Muscle of leg (tissue), 11 donors: ENCODE measurements around the gene RPS24. TPM values are rescaled to one million over a fixed set of nuclear protein-coding genes. Genes with fewer than 3 reads are reported as not detected.
"Not testable (repeated sequence)": the region's sequence is repeated elsewhere in the genome, so short reads cannot be mapped to it uniquely, and the experiment has no call there.

Experiments
- DNase-seq: peaks from one replicate; pipeline ENCODE4 v3.0.0; 2013
- H3K27ac ChIP-seq: one replicate; pipeline ENCODE4 v1.5.1; 2013; ENCODE audit warnings: mild to moderate bottlenecking, low read length, control low read depth
- H3K27me3 ChIP-seq: one replicate; pipeline ENCODE4 v1.6.1; 2013; ENCODE audit warnings: low read length; ENCODE audit not compliant: control insufficient read depth, insufficient read depth
- H3K36me3 ChIP-seq: one replicate; pipeline ENCODE4 v1.6.1; 2013; ENCODE audit warnings: low read length; ENCODE audit not compliant: control insufficient read depth, insufficient read depth
- H3K4me1 ChIP-seq: one replicate; pipeline ENCODE4 v1.6.1; 2013; ENCODE audit warnings: low read length; ENCODE audit not compliant: control insufficient read depth, insufficient read depth
- H3K4me3 ChIP-seq: one replicate; pipeline ENCODE4 v1.5.1; 2013; ENCODE audit warnings: low read length, control low read depth
- H3K9me3 ChIP-seq: replicated peaks from 2 replicates; pipeline ENCODE4 v1.6.1; 2013; ENCODE audit warnings: low read depth, low read length; ENCODE audit not compliant: control insufficient read depth
- WGBS: methylation state at CpG from one replicate; pipeline ENCODE4 v1.1.5; 2013; ENCODE audit warnings: missing lambda C conversion rate; ENCODE audit not compliant: insufficient coverage; 5-methylcytosine and 5-hydroxymethylcytosine counted together
- polyA plus RNA-seq, 8 donors: library from polyadenylated mRNA; unstranded; fragments of 120-200 nt; gene quantifications; one replicate each; pipeline versions ENCODE4 v1.2.1 to v1.2.3, GENCODE V29; 2013; ENCODE audit warnings: inconsistent platforms in 1 of 8, low replicate concordance in 1 of 8; ENCODE audit not compliant: insufficient read length in 8 of 8, insufficient read depth in 1 of 8
- total RNA-seq: library from RNA; stranded (reverse); fragments of 120-200 nt; gene quantifications from one replicate; pipeline ENCODE4 v1.2.4, GENCODE V29; 2013

RPS24 gene
- total and polyA plus RNA-seq, 9 donors = 3,224 to 6,569 (median 3,794) TPM

DNA sequence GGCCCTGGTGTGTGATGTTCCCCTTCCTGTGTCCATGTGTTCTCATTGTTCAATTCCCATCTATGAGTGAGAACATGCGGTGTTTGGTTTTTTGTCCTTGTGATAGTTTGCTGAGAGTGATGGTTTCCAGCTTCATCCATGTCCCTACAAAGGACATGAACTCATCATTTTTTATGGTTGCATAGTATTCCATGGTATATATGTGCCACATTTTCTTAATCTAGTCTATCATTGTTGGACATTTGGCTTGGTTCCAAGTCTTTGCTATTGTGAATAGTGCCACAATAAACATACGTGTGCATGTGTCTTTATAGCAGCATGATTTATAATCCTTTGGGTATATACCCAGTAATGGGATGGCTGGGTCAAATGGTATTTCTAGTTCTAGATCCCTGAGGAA lies 31.3 kb downstream of the RPS24 start:
- WGBS = no CpG with 5 or more reads among the region's 2 CpGs
- H3K36me3 ChIP-seq, H3K27ac ChIP-seq, H3K9me3 ChIP-seq, H3K4me3 ChIP-seq, H3K27me3 ChIP-seq, DNase-seq, H3K4me1 ChIP-seq: not testable (repeated sequence)

DNA sequence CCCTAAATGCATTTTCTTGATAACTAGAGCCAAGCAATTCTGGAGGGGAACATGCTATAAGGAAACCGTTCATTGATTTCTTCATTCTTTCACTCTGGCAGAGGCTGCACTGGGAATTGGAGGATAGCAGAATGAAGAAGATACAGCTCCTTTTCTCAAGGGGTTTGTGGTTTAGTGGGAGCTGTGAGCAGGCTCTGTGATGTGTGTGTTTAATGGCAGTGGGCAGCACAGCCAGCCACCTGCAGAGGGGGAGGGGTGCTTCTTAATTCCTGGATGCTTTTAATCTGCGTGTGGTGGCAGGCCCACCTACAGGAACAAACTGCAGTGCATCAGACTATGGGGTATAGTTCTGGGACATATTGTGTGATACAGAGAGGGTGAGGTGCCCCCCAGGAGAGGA lies 31.9 kb downstream of the RPS24 start:
- Histone ChIP-seq H3K4me3 (no peak overlapping the region), H3K27ac (no peak overlapping the region), H3K36me3 (no peaks in the 10 kb centered on the region), H3K9me3 (no peaks in the 10 kb centered on the region), H3K27me3 (peaks cover 2% of the 10 kb centered on the region), H3K4me1 (no peaks in the 10 kb centered on the region)
- no CpG with 5 or more reads among the region's 2 CpGs for WGBS
- DNase-seq = no peak

DNA sequence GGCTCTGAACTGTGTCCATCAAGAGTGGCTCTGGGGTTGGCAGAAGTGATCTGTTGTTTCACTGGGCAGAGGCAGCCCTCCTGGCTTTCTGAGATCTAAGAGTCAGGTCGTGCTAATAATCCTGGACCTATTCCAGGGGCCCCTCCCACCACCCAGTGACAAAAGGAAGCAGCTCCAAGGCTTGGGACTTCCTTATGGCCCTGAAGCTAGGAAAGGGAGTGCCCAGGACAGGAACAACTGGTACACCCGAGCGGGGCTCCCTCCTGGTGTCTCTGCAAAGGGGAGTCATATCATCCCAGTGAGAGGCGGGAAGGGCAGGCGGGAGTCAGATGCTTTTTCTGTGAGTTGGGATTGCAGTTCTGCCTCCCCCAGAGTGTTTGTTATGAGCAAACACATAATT lies 32.3 kb downstream of the RPS24 start:
- DNase-seq = no peak
- H3K4me1 ChIP-seq = no peaks in the 10 kb centered on the region
- peaks cover 2% of the 10 kb centered on the region for H3K27me3 ChIP-seq
- 68% methylated on average over 2 of the region's 5 CpGs for WGBS
- no peaks in the 10 kb centered on the region for H3K36me3 ChIP-seq
- no peak overlapping the region for H3K27ac ChIP-seq
- H3K9me3 ChIP-seq = no peaks in the 10 kb centered on the region
- no peak overlapping the region for H3K4me3 ChIP-seq

DNA sequence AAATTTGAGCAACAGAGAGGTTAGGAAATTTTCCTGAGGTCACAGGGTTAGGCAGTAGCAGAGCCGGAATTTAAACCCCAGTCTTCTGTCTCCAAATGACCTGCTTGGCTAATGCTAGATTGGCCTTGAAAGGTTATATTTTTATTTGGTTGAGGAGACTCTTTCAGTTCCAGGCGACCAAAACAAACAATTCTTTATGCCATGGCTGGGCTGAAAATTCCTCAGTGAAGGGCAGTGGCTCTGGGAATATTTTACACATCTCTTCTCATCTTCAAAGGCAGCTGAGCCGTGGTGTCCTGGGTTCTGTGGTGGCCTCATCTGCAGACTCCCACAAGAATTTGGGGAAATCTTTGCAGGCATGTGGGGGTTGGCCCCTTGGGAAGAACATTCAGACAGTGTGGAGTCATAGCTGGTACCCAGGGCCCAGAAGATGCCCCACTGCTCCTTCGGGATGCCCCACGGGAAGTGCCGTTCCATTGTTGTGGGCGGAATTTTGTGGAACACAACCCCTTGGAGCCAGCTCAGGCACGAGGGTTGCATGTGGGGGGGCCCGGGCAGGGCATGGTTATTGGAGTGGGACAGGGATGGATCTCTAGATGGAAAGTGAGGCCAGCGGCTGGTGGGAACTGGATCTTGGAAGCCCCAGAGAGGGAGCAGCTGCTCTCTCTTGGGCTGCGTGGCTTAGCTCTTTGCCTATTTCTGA lies 33.2 kb downstream of the RPS24 start:
- Histone ChIP-seq H3K4me3 (no peak overlapping the region), H3K9me3 (no peaks in the 10 kb centered on the region), H3K27me3 (peaks cover under 1% of the 10 kb centered on the region), H3K36me3 (no peaks in the 10 kb centered on the region), H3K4me1 (no peaks in the 10 kb centered on the region), H3K27ac (no peak overlapping the region)
- DNase-seq = no peak
- WGBS = 78% methylated on average over 6 of the region's 11 CpGs

DNA sequence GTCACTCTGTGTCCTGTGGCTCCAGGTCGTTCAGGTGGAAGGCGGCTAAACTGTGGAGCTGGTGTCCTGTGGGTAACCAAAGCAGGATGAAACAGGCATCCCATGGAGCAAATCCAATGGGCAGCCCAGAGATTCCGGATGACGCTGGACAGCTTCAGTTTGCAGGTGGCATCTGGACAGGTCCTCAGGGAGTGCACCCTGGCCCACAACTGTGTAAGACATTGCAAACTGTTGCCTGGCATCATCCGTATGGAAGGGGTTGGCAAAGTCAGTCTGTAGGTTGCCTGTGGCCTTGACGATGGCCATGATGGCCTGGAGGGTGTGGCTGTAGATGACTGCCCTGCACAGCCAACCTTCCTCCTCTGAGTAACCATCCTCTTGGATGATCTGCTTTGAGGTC lies 35.5 kb downstream of the RPS24 start:
- no peaks in the 10 kb centered on the region for H3K36me3 ChIP-seq
- no peak for DNase-seq
- no peaks in the 10 kb centered on the region for H3K27me3 ChIP-seq
- 93% methylated on average over 4 of the region's 6 CpGs for WGBS
- no peaks in the 10 kb centered on the region for H3K9me3 ChIP-seq
- no peak overlapping the region for H3K4me3 ChIP-seq
- H3K4me1 ChIP-seq = no peaks in the 10 kb centered on the region
- H3K27ac ChIP-seq = no peak overlapping the region

DNA sequence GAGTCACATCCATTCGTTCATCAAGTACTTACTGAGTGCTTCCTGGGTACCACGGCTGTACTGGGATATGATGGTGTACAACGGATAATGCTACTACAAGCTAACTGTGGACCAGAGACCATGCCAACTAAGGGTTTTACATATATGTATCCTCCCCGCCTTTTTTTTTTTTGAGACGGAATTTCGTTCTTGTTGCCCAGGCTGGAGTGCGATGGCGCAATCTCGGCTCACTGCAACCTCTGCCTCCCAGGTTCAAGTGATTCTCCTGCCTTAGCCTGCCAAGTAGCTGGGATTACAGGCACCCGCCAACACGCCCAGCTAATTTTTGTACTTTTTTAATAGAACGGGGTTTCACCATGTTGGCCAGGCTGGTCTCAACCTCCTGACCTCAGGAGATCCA lies 36.4 kb downstream of the RPS24 start:
- DNase-seq, H3K4me3 ChIP-seq, H3K27ac ChIP-seq, H3K36me3 ChIP-seq, H3K27me3 ChIP-seq, H3K9me3 ChIP-seq, H3K4me1 ChIP-seq: not testable (repeated sequence)
- 97% methylated on average over 5 of the region's 12 CpGs for WGBS

DNA sequence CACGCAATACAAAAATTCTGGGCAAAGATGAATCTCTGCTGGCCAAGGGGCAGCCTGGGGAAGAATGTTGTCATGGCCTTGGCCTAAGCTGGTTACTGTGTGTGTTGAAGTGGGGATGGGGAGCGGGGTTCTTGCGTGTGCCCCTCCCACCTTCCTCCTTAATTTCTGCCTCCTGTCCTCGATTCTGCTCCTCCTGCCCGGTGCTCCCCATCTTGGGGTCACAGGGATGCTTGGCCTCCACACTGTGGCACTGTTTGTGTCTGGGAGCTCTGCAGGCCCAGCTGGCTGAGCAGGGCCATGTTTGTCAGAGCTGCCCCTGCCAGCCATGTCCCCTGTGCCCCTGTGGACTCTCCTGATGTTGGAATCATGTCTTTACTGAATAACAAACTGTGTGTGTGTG lies 37.1 kb downstream of the RPS24 start:
- Histone ChIP-seq H3K36me3 (no peaks in the 10 kb centered on the region), H3K9me3 (peaks cover 4% of the 10 kb centered on the region), H3K4me1 (no peaks in the 10 kb centered on the region), H3K27me3 (no peaks in the 10 kb centered on the region), H3K27ac (no peak overlapping the region), H3K4me3 (no peak overlapping the region)
- WGBS = no CpG with 5 or more reads among the region's 5 CpGs
- DNase-seq = no peak

DNA sequence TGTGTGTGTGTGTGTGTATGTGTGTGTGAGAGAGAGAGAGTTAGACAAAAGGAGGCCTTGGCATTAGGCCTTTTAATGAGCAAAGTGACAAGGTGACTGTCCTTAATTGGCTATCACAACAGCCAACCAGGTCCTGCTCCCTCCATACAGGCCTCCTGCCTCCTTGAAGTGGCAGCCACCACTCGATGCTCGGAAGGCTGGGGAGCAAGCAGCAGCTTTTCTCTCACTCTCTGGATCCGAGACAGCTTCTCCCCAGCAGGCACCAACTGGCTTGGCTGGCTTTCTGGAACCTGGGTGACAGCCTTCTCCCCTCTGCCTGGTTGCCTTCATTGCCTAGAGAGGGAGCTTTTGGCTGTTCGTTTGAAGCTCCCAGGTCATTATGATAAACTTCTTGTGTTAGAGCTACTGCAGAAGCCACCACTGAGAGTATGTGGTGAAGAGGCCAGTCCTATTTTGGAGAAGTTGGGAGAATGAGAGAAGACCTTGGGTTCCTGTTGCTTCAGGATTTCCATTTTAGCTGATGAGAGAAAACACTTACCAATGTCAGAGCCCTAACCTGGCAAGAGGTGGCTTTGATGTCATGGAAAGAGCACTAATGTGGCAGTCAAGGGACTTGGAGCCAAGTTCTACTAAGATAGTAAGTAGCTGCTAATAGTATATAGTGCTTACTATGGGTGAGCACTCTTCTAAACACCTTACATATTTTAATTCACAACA lies 37.6 kb downstream of the RPS24 start:
- Histone ChIP-seq H3K27me3 (no peaks in the 10 kb centered on the region), H3K27ac (no peak overlapping the region), H3K36me3 (no peaks in the 10 kb centered on the region), H3K4me3 (no peak overlapping the region), H3K4me1 (no peaks in the 10 kb centered on the region), H3K9me3 (peaks cover 4% of the 10 kb centered on the region)
- no peak for DNase-seq
- 69% methylated on average over 3 of the region's 4 CpGs for WGBS

DNA sequence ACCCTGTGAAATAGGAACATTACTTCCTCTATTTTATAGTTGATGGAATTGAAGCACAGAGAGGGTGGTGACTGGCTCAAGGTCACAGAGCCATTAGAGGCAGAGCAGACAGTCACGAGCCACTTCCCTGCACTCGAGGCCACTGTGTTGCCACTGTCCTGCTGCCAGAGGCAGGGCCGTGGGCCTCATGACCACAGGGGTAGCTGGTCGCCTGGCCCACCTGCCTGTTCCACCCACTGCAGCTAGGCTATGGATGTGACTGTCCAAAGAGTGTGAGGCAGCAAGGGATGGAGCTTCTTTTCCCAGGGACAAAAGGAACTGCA lies 38.2 kb downstream of the RPS24 start:
- H3K27me3 ChIP-seq = no peaks in the 10 kb centered on the region
- H3K4me1 ChIP-seq = no peaks in the 10 kb centered on the region
- H3K27ac ChIP-seq = no peak overlapping the region
- 71% methylated on average over 4 of the region's 4 CpGs for WGBS
- DNase-seq = no peak
- H3K36me3 ChIP-seq = no peaks in the 10 kb centered on the region
- no peak overlapping the region for H3K4me3 ChIP-seq
- peaks cover 4% of the 10 kb centered on the region for H3K9me3 ChIP-seq

DNA sequence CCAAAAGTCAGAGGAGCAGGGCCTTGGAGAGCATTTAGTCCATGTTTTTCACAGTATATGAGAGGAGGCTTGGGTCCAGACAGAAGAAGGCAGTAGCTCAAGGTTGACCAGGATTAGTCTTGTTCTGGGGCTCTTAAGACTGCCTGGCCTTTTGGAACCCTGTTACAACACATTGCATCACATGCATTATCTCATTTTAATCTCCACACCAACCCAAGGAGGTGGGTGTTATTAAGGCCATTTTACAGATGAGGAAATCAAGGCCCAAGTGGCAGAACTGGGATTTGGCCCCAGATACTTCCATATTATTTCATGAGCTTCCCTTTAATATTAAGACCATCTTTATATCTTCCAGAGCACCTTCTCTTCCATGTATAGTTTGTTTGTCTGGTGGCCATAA lies 38.8 kb downstream of the RPS24 start:
- peaks cover 4% of the 10 kb centered on the region for H3K9me3 ChIP-seq
- no peaks in the 10 kb centered on the region for H3K36me3 ChIP-seq
- H3K27ac ChIP-seq = no peak overlapping the region
- H3K27me3 ChIP-seq = no peaks in the 10 kb centered on the region
- no peak overlapping the region for H3K4me3 ChIP-seq
- DNase-seq = no peak
- no peaks in the 10 kb centered on the region for H3K4me1 ChIP-seq

DNA sequence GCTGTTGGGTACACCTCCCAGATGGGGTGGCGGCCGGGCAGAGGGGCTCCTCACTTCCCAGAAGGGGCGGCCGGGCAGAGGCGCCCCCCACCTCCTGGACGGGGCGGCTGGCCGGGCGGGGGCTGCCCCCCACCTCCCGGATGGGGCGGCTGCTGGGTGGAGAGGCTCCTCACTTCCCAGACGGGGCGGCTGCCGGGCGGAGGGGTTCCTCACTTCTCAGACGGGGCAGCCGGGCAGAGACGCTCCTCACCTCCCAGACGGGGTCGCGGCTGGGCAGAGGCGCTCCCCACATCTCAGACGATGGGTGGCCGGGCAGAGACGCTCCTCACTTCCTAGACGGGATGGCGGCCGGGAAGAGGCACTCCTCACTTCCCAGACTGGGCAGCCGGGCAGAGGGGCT lies 42.1 kb downstream of the RPS24 start:
- DNase-seq, H3K9me3 ChIP-seq: not testable (repeated sequence)

More for the DNA sequence above, 42.1 kb downstream of the RPS24 start:
- not testable (repeated sequence) for H3K36me3 ChIP-seq, H3K4me1 ChIP-seq, H3K27ac ChIP-seq, H3K4me3 ChIP-seq, H3K27me3 ChIP-seq
- 98% methylated on average over 7 of the region's 29 CpGs for WGBS
